Measurements from ENCODE around the gene MINDY1. TPM values are rescaled to one million over a fixed set of nuclear protein-coding genes. Genes with fewer than 3 reads are reported as not detected.

Gene MINDY1
- total RNA-seq, 2 experiments from 2014 or later, result 9.4 to 11.6 TPM

GRCh38 chr1:150968491-150968890, 38.2 kb downstream of the MINDY1 start:
- Mint-ChIP-seq H3K36me3 (peaks cover 51% of the 10 kb centered on the region), H3K9me3 (no peaks in the 10 kb centered on the region), H3K4me3 (no peak overlapping the region), H3K27me3 (no peaks in the 10 kb centered on the region), H3K27ac (peak overlapping the region; percentile 1), H3K4me1 (peaks cover 37% of the 10 kb centered on the region)
- no peak for DNase-seq

DNA sequence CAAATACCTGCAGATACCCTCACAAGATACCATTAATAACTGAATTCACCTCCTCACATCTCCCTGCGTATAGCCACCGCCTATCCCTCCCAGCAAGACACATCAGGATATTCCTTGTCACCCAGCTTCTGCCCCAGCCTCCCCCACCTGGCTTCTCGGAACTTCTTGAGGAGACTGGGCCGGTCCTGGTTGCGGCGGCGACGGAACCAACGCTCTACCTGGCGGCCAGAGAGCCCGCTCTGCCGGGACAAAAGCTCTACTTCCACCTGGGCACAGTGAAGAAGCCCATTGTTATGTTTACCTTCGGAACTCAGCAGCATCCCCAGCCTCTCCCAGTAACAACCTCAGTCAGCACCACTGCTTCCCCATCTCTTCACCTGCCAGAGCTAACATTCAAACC, 38.8 kb downstream of the MINDY1 start:
- H3K27ac Mint-ChIP-seq, result peak overlapping the region; percentile 6
- no peak for DNase-seq
- peaks cover 51% of the 10 kb centered on the region for H3K36me3 Mint-ChIP-seq
- no peaks in the 10 kb centered on the region for H3K27me3 Mint-ChIP-seq
- no peaks in the 10 kb centered on the region for H3K9me3 Mint-ChIP-seq
- H3K4me1 Mint-ChIP-seq, result peaks cover 32% of the 10 kb centered on the region
- H3K4me3 Mint-ChIP-seq, result no peak overlapping the region

GRCh38 chr1:150966011-150966410, 40.7 kb downstream of the MINDY1 start:
- H3K36me3 Mint-ChIP-seq, result peaks cover 42% of the 10 kb centered on the region
- H3K27ac Mint-ChIP-seq, result no peak overlapping the region

DNA sequence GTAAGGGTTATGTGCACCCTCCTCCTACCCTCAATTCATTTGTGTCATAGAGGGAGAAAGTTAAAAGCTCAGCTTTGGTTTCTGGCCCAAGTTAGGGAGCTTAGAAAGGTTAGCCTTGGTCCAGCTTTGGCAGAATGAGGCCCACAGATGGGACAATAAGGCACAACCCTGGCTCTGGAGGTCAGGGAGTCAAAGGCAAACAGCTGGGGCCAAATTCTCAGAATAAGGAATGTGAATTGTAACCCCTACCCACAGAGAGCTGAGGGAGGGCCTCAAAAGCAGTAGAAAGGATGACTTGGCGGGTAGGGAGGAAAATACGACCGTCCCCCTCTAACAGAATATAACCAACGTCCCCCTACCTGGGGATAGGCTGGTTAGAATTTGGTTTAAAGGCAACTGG, 41.1 kb downstream of the MINDY1 start:
- Mint-ChIP-seq H3K27me3 (no peaks in the 10 kb centered on the region), H3K27ac (no peak overlapping the region), H3K4me1 (peaks cover 13% of the 10 kb centered on the region), H3K4me3 (no peak overlapping the region), H3K9me3 (no peaks in the 10 kb centered on the region), H3K36me3 (peaks cover 41% of the 10 kb centered on the region)
- DNase-seq, result no peak

More at GRCh38 chr1:150966011-150966410, 40.7 kb downstream of the MINDY1 start:
- DNase-seq, result no peak
- peaks cover 17% of the 10 kb centered on the region for H3K4me1 Mint-ChIP-seq
- no peaks in the 10 kb centered on the region for H3K27me3 Mint-ChIP-seq
- no peak overlapping the region for H3K4me3 Mint-ChIP-seq
- no peaks in the 10 kb centered on the region for H3K9me3 Mint-ChIP-seq

DNA sequence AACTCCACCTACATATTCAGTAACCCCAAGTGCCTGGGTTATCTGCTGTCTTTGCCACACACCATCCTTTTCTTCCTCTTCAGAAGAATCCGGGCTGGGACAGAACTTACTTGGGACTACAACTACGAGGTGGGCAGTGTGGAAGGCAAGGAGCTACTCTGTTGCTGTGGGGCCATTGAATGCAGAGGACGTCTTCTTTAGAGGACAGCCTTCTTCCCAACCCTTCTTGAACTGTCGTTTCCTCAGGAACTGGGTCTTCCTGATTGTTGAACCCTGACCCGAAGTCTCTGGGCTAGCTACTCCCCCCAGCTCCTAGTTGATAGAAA, 42.6 kb downstream of the MINDY1 start:
- Mint-ChIP-seq H3K36me3 (peaks cover 51% of the 10 kb centered on the region), H3K4me3 (no peak overlapping the region), H3K27me3 (no peaks in the 10 kb centered on the region)

GRCh38 chr1:150963321-150964163, 43.2 kb downstream of the MINDY1 start:
- no peak for DNase-seq
- peaks cover 48% of the 10 kb centered on the region for H3K36me3 Mint-ChIP-seq
- H3K4me1 Mint-ChIP-seq, result peaks cover 5% of the 10 kb centered on the region
- no peak overlapping the region for H3K27ac Mint-ChIP-seq
- H3K9me3 Mint-ChIP-seq, result no peaks in the 10 kb centered on the region
- H3K4me3 Mint-ChIP-seq, result no peak overlapping the region
- H3K27me3 Mint-ChIP-seq, result no peaks in the 10 kb centered on the region

More for the DNA sequence above, 42.6 kb downstream of the MINDY1 start:
- peak overlapping the region; percentile 7 for H3K27ac Mint-ChIP-seq
- H3K4me1 Mint-ChIP-seq, result peaks cover 8% of the 10 kb centered on the region
- H3K9me3 Mint-ChIP-seq, result no peaks in the 10 kb centered on the region
- DNase-seq, result no peak

GRCh38 chr1:150961756-150962155, 44.9 kb downstream of the MINDY1 start:
- DNase-seq, result no peak
- H3K4me3 Mint-ChIP-seq, result no peak overlapping the region
- peaks cover 50% of the 10 kb centered on the region for H3K36me3 Mint-ChIP-seq
- peaks cover 5% of the 10 kb centered on the region for H3K4me1 Mint-ChIP-seq
- H3K9me3 Mint-ChIP-seq, result no peaks in the 10 kb centered on the region
- no peaks in the 10 kb centered on the region for H3K27me3 Mint-ChIP-seq
- peak overlapping the region; percentile 68 for H3K27ac Mint-ChIP-seq

- no peak for DNase-seq
- H3K4me1 Mint-ChIP-seq, result peaks cover 3% of the 10 kb centered on the region
- H3K9me3 Mint-ChIP-seq, result no peaks in the 10 kb centered on the region
- H3K27ac Mint-ChIP-seq, result no peak overlapping the region
- H3K27me3 Mint-ChIP-seq, result no peaks in the 10 kb centered on the region
- H3K4me3 Mint-ChIP-seq, result no peak overlapping the region
- H3K36me3 Mint-ChIP-seq, result peaks cover 47% of the 10 kb centered on the region
Measured at GRCh38 chr1:150960646-150961045, 46.1 kb downstream of the MINDY1 start.

DNA sequence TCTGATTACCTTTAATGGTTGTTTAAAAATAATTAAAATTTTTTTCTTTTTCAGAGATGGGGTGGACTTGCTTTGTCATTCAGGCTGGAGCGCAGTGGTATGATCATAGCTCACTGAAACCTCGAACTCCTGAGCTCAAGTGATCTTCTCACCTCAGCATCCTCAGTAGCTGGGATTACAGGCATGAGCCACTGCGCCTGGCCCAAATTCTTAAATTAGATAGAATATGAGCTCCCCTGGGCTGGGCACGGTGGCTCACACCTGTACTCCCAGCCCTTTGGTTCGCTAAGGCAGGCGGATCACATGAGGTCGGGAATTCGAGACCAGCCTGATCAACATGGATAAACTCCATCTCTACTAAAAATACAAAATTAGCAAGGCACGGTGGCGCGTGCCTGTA, 49.0 kb downstream of the MINDY1 start:
- H3K27me3 Mint-ChIP-seq, result no peaks in the 10 kb centered on the region
- H3K4me3 Mint-ChIP-seq, result no peak overlapping the region
- H3K36me3 Mint-ChIP-seq, result peaks cover 38% of the 10 kb centered on the region
- H3K9me3 Mint-ChIP-seq, result no peaks in the 10 kb centered on the region
- H3K4me1 Mint-ChIP-seq, result peaks cover 3% of the 10 kb centered on the region
- H3K27ac Mint-ChIP-seq, result no peak overlapping the region
- no peak for DNase-seq

DNA sequence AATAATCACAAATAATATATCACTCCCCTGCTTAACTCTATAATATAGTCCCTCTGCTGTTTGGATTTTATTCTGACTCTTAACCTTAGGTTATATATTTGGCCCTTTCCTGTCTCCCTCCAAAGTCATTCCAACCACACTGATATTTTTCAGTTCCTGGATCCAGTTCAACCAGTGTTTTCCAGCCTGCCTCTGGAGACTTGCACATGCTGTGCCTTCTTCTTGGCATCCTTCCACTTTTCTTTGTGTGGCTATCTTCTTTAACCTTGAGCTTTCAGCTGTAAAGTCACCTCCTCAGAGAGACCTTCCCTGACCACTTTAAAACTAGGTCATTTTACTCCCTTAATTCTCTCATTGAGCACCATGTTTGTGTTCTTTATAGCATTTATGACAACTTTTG, 51.4 kb downstream of the MINDY1 start:
- no peaks in the 10 kb centered on the region for H3K4me1 Mint-ChIP-seq
- no peaks in the 10 kb centered on the region for H3K27me3 Mint-ChIP-seq
- peaks cover 40% of the 10 kb centered on the region for H3K36me3 Mint-ChIP-seq
- no peak overlapping the region for H3K4me3 Mint-ChIP-seq
- peak overlapping the region; percentile 0 for H3K27ac Mint-ChIP-seq
- H3K9me3 Mint-ChIP-seq, result no peaks in the 10 kb centered on the region
- DNase-seq, result no peak

DNA sequence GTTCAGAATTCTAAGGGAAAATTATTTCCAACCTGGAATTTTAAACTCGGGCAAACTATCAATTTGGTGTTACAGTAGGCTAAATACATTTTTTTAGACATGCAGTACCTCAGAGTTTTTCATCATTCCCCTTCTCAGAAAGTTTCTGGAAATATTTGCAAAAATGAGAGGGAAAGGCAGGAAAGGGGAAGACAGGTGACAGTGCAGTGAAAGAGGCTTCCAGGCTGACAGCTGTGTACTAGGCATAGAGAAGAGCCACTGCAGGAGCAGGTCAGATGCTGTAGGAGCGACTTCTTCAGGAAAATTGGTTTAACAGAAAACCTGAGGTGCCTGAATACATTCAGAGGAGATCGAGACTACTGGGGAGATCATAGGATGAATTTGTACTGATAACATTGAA, 52.0 kb downstream of the MINDY1 start:
- no peaks in the 10 kb centered on the region for H3K4me1 Mint-ChIP-seq
- DNase-seq, result no peak
- H3K27ac Mint-ChIP-seq, result no peak overlapping the region
- peaks cover 38% of the 10 kb centered on the region for H3K36me3 Mint-ChIP-seq
- H3K27me3 Mint-ChIP-seq, result no peaks in the 10 kb centered on the region
- no peak overlapping the region for H3K4me3 Mint-ChIP-seq
- no peaks in the 10 kb centered on the region for H3K9me3 Mint-ChIP-seq

Other genes starting within 250 kb of the MINDY1 start
- 10 to 100 TPM; 38.5 to 38.9 TPM for gene CTSS, start 241.1 kb downstream of the MINDY1 start, total RNA-seq
- 1 to 10 TPM; 2.4 to 2.6 TPM for gene CTSK, start 198.6 kb downstream of the MINDY1 start, total RNA-seq
- gene ARNT, start 130.3 kb downstream of the MINDY1 start, total RNA-seq, result 10 to 100 TPM; 38.5 to 39.2 TPM
- not detected for gene CTXND2, start 119.8 kb downstream of the MINDY1 start, total RNA-seq
- gene SETDB1, start 80.5 kb downstream of the MINDY1 start, total RNA-seq, result 10 to 100 TPM; 40.4 to 51.1 TPM
- gene CERS2, start 32.1 kb downstream of the MINDY1 start, total RNA-seq, result 100 to 1,000 TPM; 160 to 166 TPM
- gene ANXA9, start 24.6 kb downstream of the MINDY1 start, total RNA-seq, result not detected
- gene PRUNE1, start 1.5 kb upstream of the MINDY1 start, total RNA-seq, result 10 to 100 TPM; 13.0 to 14.4 TPM
- gene BNIPL, start 29.7 kb upstream of the MINDY1 start, total RNA-seq, result under 1 TPM; 0.52 to 0.54 TPM
- 1 to 10 TPM; 1.1 to 1.2 TPM for gene C1orf56, start 40.8 kb upstream of the MINDY1 start, total RNA-seq
- gene CDC42SE1, start 52.7 kb upstream of the MINDY1 start, total RNA-seq, result 100 to 1,000 TPM; 128 TPM
- gene MLLT11, start 53.5 kb upstream of the MINDY1 start, total RNA-seq, result 1 to 10 TPM; 4.9 to 5.0 TPM
- gene GABPB2, start 63.9 kb upstream of the MINDY1 start, total RNA-seq, result 10 to 100 TPM; 17.9 to 19.1 TPM
- 1 to 10 TPM; 1.4 to 4.1 TPM for gene SEMA6C, start 139.7 kb upstream of the MINDY1 start, total RNA-seq
- 10 to 100 TPM; 22.2 to 22.3 TPM for gene TNFAIP8L2, start 149.7 kb upstream of the MINDY1 start, total RNA-seq
- 1 to 10 TPM; 3.5 TPM for gene LYSMD1, start 159.0 kb upstream of the MINDY1 start, total RNA-seq
- gene SCNM1, start 159.2 kb upstream of the MINDY1 start, total RNA-seq, result 10 to 100 TPM; 80.9 to 81.9 TPM
- gene TMOD4, start 169.1 kb upstream of the MINDY1 start, total RNA-seq, result 1 to 10 TPM; 2.3 to 2.5 TPM
- gene VPS72, start 183.3 kb upstream of the MINDY1 start, total RNA-seq, result 10 to 100 TPM; 66.4 to 79.1 TPM
- 10 to 100 TPM; 70.0 to 72.3 TPM for gene PIP5K1A, start 191.7 kb upstream of the MINDY1 start, total RNA-seq
- 100 to 1,000 TPM; 217 to 249 TPM for gene PSMD4, start 247.8 kb upstream of the MINDY1 start, total RNA-seq

All from activated naive CD8-positive, alpha-beta T cell treated with anti-CD3 and anti-CD28 coated beads for 36 hours (primary cell).